GM21576 (cell line): Measurements from ENCODE around the gene ZNF740.
"Not testable (repeated sequence)": the region's sequence is repeated elsewhere in the genome, so short reads cannot be mapped to it uniquely, and the experiment has no call there.

Experiments
- ATAC-seq: cut with Tn5 transposase; IDR thresholded peaks from one replicate; pipeline ENCODE4 v1.9.1; 2021; ENCODE audit warnings: mild to moderate bottlenecking, moderate library complexity; ENCODE audit not compliant: unreplicated experiment

ZNF740 gene, protein sequence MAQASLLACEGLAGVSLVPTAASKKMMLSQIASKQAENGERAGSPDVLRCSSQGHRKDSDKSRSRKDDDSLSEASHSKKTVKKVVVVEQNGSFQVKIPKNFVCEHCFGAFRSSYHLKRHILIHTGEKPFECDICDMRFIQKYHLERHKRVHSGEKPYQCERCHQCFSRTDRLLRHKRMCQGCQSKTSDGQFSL

DNA sequence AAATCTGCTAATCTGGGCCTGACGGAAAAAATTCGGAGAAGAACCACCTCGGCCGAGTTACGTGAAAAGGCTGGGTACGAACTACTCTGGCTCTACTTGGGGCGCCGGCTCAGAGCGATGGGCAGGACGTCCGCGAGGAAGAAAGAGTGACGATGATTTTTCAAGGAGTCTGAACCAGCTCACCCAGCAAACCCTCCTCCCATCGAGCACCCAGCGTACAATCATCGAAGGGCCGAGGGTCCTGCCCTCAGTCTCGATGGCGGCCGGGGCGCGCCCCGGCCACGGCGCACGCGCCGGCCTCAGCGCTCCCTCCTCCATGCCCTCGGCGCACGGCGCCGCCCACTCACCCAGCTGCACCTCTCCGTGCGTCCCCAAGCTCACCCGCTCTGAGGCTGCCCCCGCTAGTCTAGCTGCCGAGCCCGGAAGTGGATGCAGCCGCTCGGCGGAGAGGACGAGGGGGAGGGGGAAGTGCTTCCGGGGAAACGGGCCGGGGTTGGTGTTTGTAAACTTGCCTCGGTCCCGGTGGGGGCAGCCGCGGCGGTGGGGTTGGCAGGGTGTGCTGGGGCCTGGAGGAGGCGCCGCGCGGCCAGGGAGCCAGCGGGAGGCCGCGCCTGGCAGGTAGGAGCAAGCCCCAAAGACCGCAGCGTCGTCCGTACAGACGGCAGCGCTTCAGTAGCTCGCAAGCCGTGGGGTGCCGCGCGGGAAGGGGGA lies at the start of gene ZNF740, which contains the start of gene CSAD:
Gene ZNF740, plus strand, starts transcription at position 503 of the 711 bp plus-strand sequence. CDS start 1,262 bp downstream, outside the sequence.
Gene CSAD, minus strand, starts transcription at position 706 of the 711 bp plus-strand sequence. CDS start 7,455 bp downstream, outside the sequence.
- ATAC-seq = peak; percentile 89

DNA sequence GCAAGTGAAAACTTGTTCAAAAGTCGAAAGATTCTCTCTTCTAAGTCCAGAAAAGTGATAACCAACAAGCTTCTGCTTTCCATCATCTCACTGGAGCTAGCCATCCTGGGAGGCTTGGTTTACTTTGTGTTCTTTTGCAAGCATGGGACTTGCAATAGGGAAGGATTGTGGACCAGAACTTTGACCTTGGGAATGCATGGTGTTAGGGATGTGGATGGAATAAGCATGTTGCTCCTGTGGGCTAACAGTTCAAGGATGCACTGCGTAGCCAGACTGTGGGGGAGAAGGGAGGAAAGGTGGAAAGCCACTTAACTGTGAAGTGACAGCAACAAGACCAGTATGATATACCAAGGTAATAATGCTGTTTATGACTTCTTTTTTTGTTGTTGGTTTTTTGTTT lies 48.7 kb upstream of the ZNF740 start:
- no peak for ATAC-seq

DNA sequence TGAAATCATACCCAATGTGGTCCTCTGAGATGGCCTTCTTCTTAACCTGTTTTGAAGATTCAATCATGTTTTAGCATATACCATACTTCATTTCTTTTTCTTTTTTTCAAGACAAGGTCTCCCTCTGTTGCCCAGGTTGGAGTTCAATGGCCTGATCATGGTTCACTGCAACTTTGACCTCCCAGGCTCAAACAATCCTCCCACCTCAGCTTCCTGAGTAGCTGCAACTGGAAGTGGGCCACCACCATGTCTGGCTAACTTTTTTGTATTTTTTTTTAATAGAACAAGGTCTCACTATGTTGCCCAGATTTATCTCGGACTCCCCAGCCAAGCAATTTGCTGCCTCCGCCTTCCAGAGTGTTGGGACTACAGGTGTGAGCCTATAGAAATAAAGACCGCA lies 46.8 kb upstream of the ZNF740 start:
- no peak for ATAC-seq

DNA sequence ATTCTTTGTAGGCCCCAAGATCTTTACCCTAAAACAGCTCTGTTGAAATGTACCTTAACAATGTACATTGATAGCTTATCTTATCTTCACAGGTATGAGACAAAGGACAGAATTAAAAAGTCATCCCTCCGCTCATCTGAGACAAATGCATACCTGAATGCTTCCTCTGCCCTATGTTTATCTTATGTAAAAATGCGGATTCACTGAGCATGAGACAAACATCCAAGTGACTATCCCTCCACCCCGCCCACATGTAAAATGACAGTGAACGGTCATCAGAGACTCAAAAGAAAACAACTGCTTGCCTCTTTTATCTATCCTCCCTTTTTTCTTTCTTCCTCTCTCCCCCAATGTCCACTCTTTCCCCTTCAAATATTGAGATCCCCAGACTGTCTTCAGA lies 37.2 kb upstream of the ZNF740 start:
- no peak for ATAC-seq

DNA sequence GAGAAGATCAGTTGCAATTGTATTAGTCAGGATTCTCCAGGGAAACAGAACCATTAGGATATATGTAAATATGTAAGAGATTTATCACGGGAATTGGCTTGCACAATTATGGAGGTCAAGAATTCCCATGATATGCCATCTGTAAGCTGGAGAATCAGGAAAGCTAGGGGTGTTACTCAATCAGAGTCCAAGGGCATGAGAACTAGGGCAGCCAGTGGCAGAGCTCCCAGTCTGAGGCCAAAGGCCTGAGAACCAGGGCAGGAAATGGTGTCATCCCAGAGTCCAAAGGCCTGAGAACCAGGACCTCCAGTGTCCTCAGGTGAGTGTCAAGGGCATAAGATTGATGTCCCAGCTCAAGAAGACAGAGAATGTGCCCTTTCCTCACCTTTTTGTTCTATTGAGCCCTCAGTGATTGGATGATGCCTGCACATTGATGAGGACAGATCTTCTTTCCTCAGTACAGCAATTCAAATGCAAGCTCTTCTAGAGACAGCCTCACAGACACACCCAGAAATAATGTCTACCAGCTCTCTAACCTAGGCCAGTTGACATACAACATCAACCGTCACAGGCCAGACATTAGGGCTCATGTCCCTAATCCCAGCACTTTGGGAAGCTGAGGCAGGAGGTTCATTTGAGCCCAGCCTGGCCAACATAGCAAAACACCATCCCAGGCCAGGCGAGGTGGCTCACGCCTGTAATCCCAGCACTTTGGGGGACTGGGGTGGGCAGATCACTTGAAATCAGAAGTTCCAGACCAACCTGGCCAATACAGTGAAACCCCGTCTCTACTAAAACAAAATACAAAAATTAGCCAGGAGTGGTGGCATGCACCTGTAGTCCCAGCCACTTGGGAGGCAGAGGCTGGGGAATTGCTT lies 34.9 kb upstream of the ZNF740 start:
- ATAC-seq = no peak

DNA sequence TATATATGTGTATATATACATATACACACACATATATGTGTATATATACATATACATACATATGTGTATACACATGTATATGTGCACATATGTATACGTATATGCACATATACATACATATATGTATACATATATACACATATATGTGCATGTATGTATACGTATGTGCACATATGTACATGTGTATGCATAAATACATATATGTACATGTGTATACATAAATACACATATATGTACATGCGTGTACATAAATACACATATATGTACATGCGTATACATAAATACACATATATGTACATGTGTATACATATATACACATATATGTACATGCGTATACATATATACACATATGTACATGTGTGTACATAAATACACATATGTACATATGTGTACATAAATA lies 33.3 kb upstream of the ZNF740 start:
- ATAC-seq = no peak

DNA sequence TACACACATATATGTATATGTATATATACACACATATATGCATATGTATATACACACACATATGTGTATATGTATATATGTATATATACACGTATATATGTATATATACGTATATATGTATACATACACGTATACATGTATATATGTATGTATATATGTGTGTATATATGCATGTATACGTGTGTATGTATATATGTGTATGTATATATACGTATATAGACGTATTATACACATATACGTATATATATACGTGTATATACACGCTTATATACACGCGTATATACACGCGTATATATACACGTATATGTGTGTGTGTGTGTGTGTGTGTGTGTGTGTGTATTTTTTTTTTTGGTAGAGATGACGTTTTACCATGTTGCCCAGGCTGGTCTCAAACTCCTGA lies 32.9 kb upstream of the ZNF740 start:
- no peak for ATAC-seq

DNA sequence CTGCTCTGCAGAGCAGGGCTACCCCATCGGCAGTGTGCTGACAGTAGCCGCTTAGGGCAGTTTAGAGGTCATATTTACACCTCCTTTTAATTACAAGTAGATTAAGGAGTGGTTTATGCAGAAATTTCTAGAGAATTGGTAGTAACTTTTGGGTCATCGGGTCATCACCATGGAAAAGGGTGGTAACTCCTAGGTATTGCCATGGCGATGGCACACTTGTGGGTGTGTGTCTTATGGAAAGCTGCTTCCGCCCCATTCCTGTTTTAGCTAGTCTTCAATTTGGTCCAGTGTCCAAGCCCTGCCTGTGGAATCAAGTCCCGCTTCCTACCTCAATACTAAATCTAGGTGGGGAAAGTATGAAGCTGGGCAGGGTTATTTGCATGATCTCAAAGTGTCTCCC lies 29.5 kb upstream of the ZNF740 start:
- ATAC-seq = no peak

DNA sequence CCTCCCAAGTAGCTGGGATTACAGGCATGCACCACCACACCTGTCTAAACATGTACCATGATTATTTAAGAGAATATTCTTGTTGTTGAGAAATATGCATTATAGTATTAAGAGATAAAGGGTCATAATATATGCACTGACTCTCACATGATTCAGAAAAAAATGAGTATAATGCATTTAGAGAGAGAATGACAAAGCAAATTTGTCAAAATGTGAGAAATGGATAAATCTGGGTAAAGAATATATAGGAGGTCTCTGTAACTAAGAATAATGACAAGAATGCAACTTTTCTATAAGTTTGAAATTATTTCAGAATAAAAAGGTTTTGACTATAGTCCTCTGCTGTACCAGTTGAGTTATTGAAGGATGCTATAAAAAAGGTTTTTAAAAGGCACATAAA lies 28.1 kb upstream of the ZNF740 start:
- no peak for ATAC-seq

DNA sequence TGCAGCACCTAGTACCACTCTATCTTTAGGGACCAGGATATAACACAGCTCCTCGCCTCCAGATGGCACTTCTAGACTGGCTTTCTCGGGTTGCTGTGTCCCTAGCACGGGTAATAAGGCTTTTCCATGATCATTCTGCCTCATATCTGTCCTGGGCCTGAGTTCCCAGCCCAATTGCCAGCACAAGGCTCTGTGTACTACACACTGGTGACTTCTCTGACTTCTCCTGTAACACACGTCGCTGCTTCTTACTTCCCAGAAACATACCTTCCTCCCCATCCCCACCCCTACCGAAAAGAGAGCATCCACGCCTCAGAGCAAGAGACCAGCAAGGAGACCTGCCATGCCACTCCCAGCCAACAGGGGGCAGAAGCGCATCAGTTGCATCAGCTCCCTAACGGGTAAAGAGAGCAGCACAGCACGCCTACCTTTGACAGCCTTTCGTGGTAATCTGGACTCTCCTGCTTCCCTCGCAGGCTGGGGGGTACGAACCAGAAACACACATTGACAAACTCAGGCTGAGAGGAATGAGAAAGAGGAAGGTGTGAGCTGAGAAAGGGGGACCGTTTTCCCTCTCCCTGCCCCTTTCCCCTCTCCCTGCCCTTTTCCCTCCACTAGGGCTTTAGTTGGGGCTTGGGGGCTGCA lies 21.2 kb upstream of the ZNF740 start:
- ATAC-seq = peak; percentile 81

DNA sequence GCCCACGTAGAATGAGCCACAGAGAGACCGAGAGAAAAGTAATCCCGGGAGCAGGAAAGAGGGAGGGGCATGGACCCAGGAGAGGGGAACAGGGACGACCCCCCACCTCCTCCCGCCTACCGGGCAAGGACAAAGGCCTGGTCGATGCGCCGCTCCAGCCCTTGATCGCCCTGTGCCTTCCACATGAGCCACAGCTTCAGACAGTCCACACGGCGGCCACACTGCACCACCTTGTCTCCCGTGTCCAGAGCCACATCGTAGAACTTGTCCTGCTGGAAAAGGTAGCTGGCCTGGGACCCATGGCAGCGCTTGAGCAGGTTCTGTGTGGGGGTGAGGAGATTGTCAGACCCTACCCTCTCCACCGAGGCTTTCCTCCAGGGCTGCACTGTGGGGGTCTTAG lies 20.5 kb upstream of the ZNF740 start:
- ATAC-seq = no peak

DNA sequence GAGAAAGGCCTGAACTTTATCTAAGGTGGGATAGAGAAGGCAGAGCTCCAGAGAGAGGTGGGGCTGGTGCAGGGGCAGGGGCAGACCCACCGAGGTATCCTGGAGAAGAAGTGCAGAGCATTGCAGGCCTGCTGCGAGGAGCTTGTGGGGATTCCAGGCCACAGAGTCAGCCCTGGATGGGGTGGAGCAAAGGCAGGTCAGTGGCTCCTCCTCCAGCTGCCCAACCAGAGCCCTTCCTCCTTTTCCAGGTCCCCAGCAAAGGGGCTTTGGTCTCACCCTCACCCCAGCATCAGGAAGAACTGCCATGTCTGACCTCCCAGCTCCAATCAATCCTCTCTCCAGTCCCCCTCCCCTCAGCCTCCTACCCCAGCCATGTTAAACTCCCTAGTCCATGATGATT lies 19.8 kb upstream of the ZNF740 start:
- no peak for ATAC-seq

DNA sequence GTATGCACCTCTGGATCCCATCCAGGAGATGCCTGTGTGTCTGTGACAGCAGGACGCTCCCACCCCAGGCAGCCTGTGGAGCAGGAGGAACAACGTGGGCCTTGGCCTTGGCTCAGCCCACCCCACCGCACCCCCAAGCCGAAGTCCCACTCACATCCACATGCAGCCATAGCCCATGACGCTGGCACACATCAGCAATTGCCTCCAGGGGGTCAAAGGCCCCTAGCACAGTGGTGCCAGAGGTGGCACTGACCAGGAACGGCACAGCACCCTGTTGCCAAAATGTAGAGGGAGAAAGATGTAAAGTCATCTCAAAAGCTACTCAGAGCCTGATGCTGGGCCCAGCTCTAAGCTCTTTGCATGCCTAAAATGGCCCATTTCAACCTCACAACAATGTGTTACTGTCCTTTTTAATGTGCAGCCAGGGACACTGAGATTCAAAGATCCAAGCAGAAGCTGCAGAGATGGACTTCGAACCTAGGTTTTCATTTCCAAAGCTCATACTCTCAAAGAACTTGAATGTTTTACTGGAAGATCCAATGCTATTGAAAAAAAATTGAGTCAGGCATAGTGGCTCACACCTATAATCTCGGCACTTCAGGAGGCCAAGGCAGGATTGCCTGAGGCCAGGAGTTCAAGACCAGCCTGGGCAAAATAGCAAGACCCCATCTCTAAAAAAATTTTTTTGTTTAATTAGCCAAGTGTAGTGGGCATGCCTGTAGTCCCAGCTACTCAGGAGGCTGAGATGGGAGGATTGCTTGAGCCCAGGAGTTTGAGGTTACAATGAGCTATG lies 19.2 kb upstream of the ZNF740 start:
- ATAC-seq = no peak

DNA sequence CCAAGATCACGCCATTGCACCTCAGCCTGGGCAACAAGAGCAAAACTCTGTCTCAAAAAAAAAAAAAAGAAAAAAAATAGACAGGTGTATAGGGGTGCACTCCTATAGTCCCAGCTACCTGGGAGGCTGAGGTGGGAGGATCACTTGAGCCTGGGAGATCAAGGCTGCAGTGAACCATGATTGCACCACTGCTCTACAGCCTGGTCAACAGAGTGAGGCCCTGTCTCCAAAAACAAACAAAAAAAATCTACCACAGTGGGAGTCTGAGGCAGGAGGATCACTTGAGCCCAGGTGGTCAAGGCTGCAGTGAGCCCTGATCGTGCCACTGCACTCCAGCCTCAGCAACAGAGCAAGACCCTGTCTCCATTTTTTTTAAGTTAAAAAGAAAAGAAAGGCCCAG lies 17.5 kb upstream of the ZNF740 start:
- not testable (repeated sequence) for ATAC-seq

DNA sequence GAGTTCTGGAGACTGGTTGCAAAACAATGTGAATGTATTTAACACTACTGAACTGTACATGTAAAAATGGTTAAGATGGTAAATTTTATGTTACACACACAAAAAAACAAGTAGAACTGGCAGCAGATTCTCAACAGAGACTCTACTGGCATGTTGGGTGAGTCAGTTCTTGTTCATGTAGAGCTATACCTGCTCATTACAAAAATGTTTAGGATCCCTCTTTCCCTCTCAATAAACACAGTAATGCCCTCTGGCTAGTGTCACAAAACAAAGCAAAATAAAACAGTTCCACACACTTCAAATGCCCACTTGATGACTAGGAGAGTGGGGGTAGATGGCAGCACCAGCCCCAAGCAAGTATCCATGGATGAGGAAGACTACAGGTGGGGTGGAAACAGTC lies 13.7 kb upstream of the ZNF740 start:
- no peak for ATAC-seq

DNA sequence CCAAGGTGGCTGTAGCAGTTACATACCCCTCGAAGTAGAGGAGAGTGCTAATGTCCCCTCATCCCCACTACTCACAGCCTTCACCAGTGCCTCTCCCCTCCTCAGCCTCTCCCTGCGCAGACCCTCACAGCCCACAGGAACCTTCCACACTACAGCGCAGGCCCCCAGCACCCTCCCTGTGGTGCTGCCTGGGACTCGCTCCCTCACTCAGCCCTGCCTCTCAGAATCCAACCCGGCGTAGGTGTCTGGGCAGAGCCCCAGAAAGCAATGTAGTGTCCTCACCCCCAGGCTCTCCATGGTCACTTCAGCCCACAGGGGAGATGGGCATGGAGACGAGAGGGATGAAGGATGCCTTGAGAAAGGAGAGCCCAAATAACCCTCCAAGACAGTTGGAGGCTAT lies 10.9 kb upstream of the ZNF740 start:
- ATAC-seq = no peak

DNA sequence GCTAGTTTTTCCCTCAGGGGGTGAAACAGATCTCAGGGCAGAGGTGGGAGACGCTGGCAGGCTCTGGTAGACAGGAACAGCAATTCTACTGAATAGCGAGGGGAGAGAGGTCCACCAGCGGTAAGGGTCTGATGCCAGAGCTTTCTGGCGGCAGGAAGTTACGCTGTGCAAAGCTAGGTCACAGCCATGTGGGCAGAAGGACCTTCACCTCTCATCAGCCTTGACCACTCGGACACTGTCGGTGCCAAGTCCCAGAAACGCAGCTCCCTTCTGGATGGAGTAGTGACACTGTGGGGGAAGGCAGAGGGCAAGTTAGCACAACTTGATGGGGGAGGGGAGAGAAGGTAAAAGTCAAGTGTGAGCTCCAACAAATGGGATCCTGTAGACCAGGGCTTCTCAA lies 10.3 kb upstream of the ZNF740 start:
- ATAC-seq = no peak

DNA sequence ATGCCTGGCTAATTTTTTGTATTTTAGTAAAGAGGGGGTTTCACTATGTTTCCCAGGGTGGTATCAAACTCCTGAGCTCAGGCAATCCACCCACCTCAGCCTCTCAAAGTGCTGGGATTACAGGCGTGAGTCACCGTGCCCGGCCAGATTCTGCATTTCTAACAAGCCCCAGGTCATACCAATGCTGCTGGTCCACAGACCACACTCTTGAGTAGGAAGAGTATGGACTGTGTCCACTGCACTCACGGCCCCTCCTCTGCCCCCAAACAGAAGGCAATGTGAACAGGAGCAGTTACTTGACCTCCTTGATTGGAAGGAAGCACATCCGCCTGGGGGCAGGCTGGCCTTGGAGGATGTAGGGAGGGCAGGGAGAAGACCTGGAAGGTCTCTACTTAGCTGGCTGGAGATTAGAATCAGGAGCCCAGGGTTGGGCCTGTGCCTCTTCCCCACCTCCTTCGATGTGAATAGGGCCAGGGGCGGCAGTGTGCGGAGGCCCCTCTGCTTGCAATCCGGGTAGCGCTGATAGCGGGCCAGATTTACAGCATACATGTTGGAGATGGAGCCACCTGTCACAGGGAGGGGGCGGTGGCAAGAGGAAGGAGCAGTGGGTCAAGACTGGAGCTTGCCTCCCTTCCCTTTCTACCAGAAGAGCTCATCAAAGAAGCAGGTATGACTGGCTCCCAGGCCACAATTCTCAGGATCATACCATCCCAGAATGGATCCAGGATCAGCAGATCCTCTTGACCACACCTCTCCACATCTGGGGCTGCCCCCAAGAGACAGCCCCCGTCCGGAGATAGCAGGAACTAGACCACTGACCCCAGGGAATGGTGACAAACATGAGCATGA lies 9.4 kb upstream of the ZNF740 start:
- no peak for ATAC-seq

DNA sequence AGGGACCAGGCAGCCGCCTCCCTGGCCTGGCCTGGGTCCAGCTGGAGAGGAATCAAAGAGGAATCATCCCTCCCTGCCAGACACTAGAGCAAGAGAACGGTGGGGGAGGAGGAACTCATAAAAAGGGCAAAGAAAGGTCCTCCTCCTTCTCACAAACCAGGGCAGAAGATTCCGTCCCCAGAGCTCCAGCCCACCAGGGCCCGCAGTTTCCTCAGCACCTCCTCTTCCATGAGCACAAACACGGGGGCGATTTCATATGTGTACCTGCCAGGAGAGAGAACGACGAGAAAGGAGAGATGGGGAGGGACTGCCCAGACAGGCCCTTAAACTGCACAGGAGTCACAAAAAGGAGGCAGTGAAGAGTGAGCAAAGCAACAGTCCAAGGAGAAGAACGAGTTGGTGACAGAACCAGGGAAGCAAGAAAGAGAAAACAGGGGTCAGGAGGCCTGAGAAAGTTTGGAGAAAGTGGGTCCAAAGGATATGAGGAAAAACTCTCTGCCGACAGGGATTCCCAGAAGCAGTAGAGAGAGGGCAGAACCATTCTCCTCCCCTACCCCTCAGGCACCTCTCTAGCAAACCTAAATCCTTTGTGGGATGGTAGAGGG lies 8.7 kb upstream of the ZNF740 start:
- ATAC-seq = no peak
